Hepatocyte (in vitro differentiated cells): ENCODE results near the gene LILRB2.
"Not testable (repeated sequence)": the region's sequence is repeated elsewhere in the genome, so short reads cannot be mapped to it uniquely, and the experiment has no call there.

ENCODE experiments used
- CTCF ChIP-seq: fragments of 200-600 bp; sonication (generic); IDR thresholded peaks from 2 replicates; pipeline ENCODE4 v1.5.1; 2016; ENCODE audit warnings: antibody characterized with exemption, mild to moderate bottlenecking; ENCODE audit not compliant: poor library complexity
- EZH2 ChIP-seq: fragments of 200-600 bp; sonication (generic); IDR thresholded peaks from 2 replicates; pipeline ENCODE4 v1.6.1; 2016; ENCODE audit warnings: antibody characterized with exemption, mild to moderate bottlenecking, borderline replicate concordance
- EZH2phosphoT487 ChIP-seq: fragments of 200-600 bp; sonication (generic); IDR thresholded peaks from one replicate; pipeline ENCODE4 v1.6.1; 2018; ENCODE audit warnings: antibody characterized with exemption, mild to moderate bottlenecking, low read depth, moderate library complexity; ENCODE audit not compliant: unreplicated experiment, severe bottlenecking

GRCh38 chr19:54281729-54282075 lies 792 bp upstream of the LILRB2 start:
- not testable (repeated sequence) for TF ChIP-seq EZH2phosphoT487, CTCF, EZH2
